Measurements from ENCODE around the gene OMG.
"Not testable (repeated sequence)": the region's sequence is repeated elsewhere in the genome, so short reads cannot be mapped to it uniquely, and the experiment has no call there.

Gene OMG, protein sequence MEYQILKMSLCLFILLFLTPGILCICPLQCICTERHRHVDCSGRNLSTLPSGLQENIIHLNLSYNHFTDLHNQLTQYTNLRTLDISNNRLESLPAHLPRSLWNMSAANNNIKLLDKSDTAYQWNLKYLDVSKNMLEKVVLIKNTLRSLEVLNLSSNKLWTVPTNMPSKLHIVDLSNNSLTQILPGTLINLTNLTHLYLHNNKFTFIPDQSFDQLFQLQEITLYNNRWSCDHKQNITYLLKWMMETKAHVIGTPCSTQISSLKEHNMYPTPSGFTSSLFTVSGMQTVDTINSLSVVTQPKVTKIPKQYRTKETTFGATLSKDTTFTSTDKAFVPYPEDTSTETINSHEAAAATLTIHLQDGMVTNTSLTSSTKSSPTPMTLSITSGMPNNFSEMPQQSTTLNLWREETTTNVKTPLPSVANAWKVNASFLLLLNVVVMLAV

DNA sequence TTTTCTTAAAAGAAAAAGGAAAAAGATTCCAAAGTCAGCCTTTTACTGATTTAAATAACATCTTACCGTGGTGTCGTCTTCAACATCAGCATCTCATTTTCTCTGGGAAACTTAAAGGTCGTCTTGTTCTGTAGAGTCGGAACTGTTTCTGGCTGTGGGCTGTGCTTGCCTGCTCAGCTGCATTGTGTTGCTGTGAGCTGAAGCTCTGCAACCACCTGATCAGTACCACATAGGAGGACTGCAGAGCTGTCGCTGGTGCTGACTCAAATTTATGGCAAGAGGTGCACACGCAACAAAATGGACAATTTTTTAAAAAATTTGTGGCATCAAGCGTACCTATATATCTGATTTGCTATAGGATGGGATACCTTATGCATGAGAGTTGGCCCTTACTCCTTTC is at the start of gene OMG:
TSS of gene OMG (minus strand) at position 150 of the 400 bp plus-strand sequence. CDS start 908 bp downstream, outside the sequence.
- no peak within 1 kb of the TSS for H3K27ac Mint-ChIP-seq
- no peaks in the 10 kb centered on the region for H3K9me3 Mint-ChIP-seq
- no peaks in the 10 kb centered on the region for H3K27me3 Mint-ChIP-seq (ENCODE audit: low read depth)
- no peaks in the 10 kb centered on the region for H3K4me1 Mint-ChIP-seq (ENCODE audit: low read depth)
- H3K4me3 Mint-ChIP-seq: no peak within 1 kb of the TSS
- H3K36me3 Mint-ChIP-seq (ENCODE audit: low read depth): peaks cover 8% of the 10 kb centered on the region

DNA sequence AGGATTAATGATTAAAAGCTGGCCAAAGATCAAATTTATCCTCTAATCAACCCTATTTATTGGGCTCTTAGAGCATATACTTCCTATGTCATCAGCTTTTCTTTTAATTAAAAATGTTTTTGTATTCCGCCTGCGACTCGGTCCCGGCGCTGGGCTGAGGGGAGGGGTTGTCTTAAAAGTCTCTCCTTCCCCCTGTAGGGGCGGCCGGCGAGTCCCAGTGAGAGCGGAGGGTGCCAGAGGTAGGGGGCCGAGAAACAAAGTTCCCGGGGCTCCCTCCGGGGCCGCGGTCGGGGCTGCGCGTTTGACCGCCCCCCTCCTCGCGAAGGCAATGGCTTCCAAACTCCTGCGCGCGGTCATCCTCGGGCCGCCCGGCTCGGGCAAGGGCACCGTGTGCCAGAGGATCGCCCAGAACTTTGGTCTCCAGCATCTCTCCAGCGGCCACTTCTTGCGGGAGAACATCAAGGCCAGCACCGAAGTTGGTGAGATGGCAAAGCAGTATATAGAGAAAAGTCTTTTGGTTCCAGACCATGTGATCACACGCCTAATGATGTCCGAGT is 48.2 kb upstream of the OMG start:
- H3K9me3 Mint-ChIP-seq; H3K27me3 Mint-ChIP-seq (ENCODE audit: low read depth); H3K4me1 Mint-ChIP-seq (ENCODE audit: low read depth); H3K4me3 Mint-ChIP-seq; H3K27ac Mint-ChIP-seq: not testable (repeated sequence)
- peaks cover 13% of the 10 kb centered on the region for H3K36me3 Mint-ChIP-seq (ENCODE audit: low read depth)

DNA sequence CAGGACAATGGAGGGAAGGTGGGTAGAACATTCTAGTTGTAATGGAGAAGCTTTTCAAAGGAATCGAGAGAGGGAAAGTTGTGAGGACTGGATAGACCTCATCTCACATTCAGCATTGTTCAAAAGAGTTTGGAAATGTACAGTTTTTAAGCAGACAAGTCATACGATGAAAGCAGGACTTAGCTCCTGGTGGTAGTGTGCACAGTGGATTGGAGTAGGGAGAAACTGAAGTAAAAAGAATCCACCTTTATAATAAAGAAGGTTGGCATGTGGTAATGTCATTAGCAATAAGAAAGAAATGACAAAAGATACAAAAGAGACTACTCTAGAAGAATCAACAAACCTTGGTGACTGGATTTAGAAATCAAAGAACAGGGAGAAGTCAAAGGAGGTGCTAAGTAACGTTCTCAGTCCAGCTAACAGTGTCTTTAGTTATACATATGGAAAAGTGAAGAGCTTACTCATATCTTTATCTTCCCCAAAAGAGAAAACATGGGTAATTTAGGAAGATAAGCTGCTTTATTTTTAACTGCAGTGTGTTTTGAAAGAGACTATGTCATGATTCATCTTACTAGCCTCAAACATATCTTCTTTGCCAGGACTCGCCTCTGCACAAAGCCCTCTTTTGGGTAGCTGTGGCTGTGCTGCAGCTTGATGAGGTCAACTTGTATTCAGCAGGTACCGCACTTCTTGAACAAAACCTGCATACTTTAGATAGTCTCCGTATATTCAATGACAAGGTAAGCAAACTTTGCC is 43.0 kb upstream of the OMG start:
- no peak overlapping the region for H3K4me3 Mint-ChIP-seq
- peaks cover 2% of the 10 kb centered on the region for H3K4me1 Mint-ChIP-seq (ENCODE audit: low read depth)
- H3K27ac Mint-ChIP-seq: no peak overlapping the region
- H3K36me3 Mint-ChIP-seq (ENCODE audit: low read depth): peaks cover 10% of the 10 kb centered on the region
- no peaks in the 10 kb centered on the region for H3K9me3 Mint-ChIP-seq
- no peaks in the 10 kb centered on the region for H3K27me3 Mint-ChIP-seq (ENCODE audit: low read depth)

DNA sequence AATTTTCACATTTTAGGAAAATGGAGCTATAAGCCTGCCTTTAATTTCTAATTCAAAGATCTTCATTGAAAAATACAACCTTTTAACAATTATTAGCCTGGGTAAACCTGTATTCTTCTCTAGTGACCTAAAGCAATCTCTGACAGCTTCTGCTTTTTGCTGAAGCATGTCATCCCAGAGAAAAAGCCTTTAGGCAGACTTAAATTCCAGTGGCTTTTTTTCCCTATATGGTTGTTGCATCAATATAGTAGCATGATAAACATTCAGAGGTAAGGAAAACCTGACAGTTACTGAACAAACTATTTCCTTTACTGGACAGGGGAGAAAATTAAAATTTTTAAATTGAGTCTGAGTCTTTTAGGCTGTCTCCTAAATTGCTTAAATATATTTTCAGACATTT is 32.2 kb upstream of the OMG start:
- peaks cover 4% of the 10 kb centered on the region for H3K4me1 Mint-ChIP-seq (ENCODE audit: low read depth)
- peaks cover 11% of the 10 kb centered on the region for H3K36me3 Mint-ChIP-seq (ENCODE audit: low read depth)
- no peaks in the 10 kb centered on the region for H3K9me3 Mint-ChIP-seq
- no peak overlapping the region for H3K4me3 Mint-ChIP-seq
- no peak overlapping the region for H3K27ac Mint-ChIP-seq
- no peaks in the 10 kb centered on the region for H3K27me3 Mint-ChIP-seq (ENCODE audit: low read depth)

DNA sequence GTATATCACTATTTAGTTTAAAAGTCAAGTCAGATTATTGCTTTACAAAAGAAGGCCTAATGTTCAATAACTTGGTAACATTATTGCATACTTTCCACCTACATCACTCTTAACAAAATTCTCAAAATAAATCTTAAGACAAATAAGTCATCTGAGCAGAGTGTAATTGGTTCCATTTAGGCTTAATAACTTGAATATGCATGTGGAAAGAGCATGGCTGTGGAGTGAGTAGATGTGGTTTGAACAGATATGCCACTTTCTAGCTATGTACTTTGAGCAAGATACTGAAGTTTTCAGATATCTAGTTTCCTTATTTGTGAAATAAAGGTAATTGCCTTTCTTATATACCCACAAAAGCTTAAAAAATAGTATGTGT is 31.1 kb upstream of the OMG start:
- H3K9me3 Mint-ChIP-seq: no peaks in the 10 kb centered on the region
- H3K36me3 Mint-ChIP-seq (ENCODE audit: low read depth): peaks cover 14% of the 10 kb centered on the region
- H3K27ac Mint-ChIP-seq: no peak overlapping the region
- peaks cover 9% of the 10 kb centered on the region for H3K4me1 Mint-ChIP-seq (ENCODE audit: low read depth)
- H3K27me3 Mint-ChIP-seq (ENCODE audit: low read depth): no peaks in the 10 kb centered on the region
- H3K4me3 Mint-ChIP-seq: no peak overlapping the region

DNA sequence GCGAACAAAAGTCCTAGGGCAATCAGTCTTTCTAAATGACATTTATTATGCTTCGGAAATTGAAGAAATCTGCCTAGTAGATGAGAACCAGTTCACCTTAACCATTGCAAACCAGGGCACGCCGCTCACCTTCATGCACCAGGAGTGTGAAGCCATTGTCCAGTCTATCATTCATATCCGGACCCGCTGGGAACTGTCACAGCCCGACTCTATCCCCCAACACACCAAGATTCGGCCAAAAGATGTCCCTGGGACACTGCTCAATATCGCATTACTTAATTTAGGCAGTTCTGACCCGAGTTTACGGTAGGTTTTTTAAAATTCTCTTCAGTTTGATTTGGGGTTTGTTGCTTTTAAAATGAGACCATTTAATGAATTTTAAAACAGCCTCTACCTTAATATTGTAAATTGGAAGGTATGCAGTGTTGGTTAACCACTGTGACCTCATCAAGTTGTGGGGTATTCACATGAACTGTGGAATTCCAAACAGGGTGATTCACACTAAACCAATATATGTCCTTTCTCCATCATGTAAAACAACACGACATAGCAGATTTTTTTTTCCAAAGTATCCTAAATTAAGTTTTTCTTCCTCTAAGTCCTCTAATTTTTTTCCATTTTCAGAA is 30.6 kb upstream of the OMG start:
- no peaks in the 10 kb centered on the region for H3K9me3 Mint-ChIP-seq
- no peaks in the 10 kb centered on the region for H3K27me3 Mint-ChIP-seq (ENCODE audit: low read depth)
- H3K36me3 Mint-ChIP-seq (ENCODE audit: low read depth): peaks cover 14% of the 10 kb centered on the region
- no peak overlapping the region for H3K27ac Mint-ChIP-seq
- no peak overlapping the region for H3K4me3 Mint-ChIP-seq
- peaks cover 11% of the 10 kb centered on the region for H3K4me1 Mint-ChIP-seq (ENCODE audit: low read depth)

DNA sequence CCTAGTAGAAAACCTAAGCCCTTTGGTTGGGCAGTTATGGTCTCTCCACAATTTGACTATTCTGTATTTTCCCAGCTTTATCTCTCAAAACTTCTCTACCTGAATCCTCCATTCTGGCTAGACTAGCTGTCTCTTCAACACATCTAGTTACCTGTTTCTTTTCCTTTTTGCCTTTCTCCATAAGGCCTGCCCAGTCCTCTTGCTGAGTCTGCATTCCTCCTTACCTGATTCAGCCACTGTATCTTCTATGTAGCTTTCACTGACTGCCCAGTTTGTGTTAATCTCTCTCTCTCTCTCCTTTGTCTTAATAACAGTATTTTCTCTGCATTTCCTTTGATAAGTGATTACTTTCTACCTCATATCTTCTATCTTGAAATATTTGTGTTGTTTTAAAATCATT is 26.5 kb upstream of the OMG start:
- peak overlapping the region; percentile 3 for H3K4me3 Mint-ChIP-seq
- no peaks in the 10 kb centered on the region for H3K9me3 Mint-ChIP-seq
- H3K36me3 Mint-ChIP-seq (ENCODE audit: low read depth): peaks cover 22% of the 10 kb centered on the region
- H3K4me1 Mint-ChIP-seq (ENCODE audit: low read depth): peaks cover 22% of the 10 kb centered on the region
- no peaks in the 10 kb centered on the region for H3K27me3 Mint-ChIP-seq (ENCODE audit: low read depth)
- peak overlapping the region; percentile 60 for H3K27ac Mint-ChIP-seq

DNA sequence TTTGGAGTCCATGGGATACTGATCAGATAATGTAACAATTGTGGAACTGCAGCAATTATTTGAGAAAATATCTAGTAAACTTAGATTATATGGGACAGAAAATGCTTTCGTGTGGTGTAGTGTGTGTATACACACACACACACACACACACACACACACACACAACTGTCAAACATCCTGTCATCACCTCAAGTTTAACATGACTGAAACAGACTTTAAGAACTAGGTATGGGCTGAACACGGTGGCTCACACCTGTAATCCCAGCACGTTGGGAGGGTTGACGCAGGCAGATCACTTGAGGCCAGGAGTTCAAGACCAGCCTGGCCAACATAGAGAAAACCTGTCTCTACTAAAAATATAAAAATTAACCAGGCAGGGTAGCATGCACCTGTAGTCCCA is 24.9 kb upstream of the OMG start:
- Mint-ChIP-seq H3K4me1 (ENCODE audit: low read depth) (peaks cover 24% of the 10 kb centered on the region), H3K36me3 (ENCODE audit: low read depth) (peaks cover 23% of the 10 kb centered on the region), H3K27me3 (ENCODE audit: low read depth) (no peaks in the 10 kb centered on the region), H3K4me3 (peak overlapping the region; percentile 82), H3K9me3 (no peaks in the 10 kb centered on the region), H3K27ac (peak overlapping the region; percentile 92)

DNA sequence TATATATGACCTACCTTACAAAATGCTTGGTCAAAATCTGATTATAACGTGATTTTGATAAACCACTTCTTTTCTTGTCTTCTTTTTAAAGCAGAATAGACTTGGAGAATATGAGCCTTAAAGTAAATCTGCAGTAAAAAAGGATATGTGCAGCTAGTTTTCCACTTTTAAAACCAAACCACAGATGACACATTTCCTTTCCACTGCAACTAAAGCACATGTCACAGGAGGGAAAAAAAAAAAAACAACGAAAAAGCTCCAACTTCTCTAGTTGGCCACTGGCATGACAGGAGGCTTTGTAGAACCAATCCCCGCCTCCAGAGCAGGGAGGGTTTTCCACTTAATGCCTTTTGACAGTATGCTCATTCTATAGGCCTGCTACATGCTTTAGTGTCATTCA is 24.4 kb upstream of the OMG start, which contains the start of gene EVI2A:
TSS of gene EVI2A (minus strand) at position 142 of the 400 bp plus-strand sequence. CDS start 2,609 bp downstream, outside the sequence.
- Mint-ChIP-seq H3K4me1 (ENCODE audit: low read depth) (peaks cover 28% of the 10 kb centered on the region), H3K36me3 (ENCODE audit: low read depth) (peaks cover 26% of the 10 kb centered on the region), H3K27ac (peak within 1 kb of the TSS; percentile 92), H3K9me3 (no peaks in the 10 kb centered on the region), H3K4me3 (peak within 1 kb of the TSS; percentile 82), H3K27me3 (ENCODE audit: low read depth) (no peaks in the 10 kb centered on the region)

DNA sequence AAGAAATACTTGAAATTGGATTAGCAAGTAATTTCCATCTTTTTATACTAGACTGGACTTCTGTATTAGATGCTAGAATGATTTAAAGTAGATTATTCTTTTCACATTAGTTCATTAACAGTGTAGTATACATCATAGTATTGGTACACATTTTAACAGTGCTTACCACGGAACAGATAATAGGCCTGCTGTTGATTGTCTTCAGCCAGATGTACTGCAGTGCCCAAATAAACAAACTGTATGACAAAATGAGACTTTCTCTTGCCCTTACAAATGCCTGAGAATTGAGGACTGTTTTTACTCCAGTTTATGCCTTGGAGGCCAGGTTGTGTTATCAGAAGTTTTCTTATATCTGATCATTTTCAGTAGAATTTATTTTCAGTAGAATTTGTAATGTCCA is 23.8 kb upstream of the OMG start:
- H3K27me3 Mint-ChIP-seq (ENCODE audit: low read depth): no peaks in the 10 kb centered on the region
- H3K4me3 Mint-ChIP-seq: peak overlapping the region; percentile 82
- H3K27ac Mint-ChIP-seq: peak overlapping the region; percentile 92
- no peaks in the 10 kb centered on the region for H3K9me3 Mint-ChIP-seq
- H3K4me1 Mint-ChIP-seq (ENCODE audit: low read depth): peaks cover 34% of the 10 kb centered on the region
- H3K36me3 Mint-ChIP-seq (ENCODE audit: low read depth): peaks cover 26% of the 10 kb centered on the region

DNA sequence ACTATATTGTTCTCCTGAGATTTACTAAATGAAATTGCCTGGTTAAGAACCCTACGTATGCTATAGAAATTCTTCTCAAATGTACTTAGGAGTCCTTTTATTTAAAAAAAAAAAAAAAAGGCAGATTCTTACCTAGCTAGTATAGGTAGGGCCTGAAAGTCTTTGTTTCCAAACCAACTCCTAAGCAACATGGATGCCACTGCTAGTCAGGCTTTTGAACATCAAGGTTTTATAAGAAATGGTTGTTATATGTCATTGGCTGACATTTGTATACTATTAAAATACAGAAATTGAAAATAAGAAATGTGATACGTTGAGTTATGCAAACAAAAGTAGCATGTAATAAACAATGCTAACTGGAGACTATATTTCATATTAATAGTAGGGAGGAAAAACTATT is 23.2 kb upstream of the OMG start:
- Mint-ChIP-seq H3K27me3 (ENCODE audit: low read depth) (no peaks in the 10 kb centered on the region), H3K36me3 (ENCODE audit: low read depth) (peaks cover 26% of the 10 kb centered on the region), H3K4me3 (peak overlapping the region; percentile 82), H3K4me1 (ENCODE audit: low read depth) (peaks cover 37% of the 10 kb centered on the region), H3K27ac (peak overlapping the region; percentile 92), H3K9me3 (no peaks in the 10 kb centered on the region)

DNA sequence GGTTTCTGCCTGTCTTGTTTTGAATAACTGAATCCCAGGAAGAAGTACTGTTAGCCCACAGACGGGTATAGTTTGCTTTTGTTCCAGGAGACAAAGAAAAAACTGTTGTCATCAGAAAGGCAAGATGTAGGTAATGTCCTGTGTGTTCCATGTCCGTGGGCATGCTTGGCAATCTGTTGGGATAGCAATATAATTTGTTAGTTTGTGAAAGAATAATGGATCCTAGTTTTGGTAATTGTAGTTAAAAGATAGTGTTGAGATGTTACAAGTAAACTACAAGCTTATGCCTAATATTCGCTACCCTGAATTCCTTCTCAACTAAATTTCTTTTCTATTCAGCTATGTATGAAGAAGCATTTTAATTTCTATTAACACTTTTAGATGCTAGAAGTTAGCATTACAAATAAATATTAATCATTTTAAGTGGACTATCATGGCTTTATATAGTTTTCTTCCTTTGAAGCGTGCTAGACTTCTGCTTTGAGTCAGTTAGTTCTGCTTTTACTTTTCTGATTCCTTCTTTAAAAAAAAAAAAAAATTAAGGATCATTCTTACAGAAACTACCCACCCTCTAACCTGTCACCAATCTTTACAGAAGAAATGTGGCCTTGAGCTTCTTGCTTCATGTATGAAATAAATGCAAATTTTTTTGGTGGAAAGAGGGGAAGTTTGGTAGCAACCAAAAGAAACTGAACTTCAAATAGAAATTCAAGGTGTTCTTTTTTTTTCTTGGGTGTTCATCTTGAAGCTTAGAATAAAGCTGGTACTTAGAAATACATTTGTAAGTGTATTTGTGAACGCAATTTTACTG is 22.0 kb upstream of the OMG start:
- Mint-ChIP-seq H3K27ac (peak overlapping the region; percentile 92), H3K27me3 (ENCODE audit: low read depth) (no peaks in the 10 kb centered on the region), H3K4me1 (ENCODE audit: low read depth) (peaks cover 46% of the 10 kb centered on the region), H3K4me3 (peak overlapping the region; percentile 82), H3K9me3 (no peaks in the 10 kb centered on the region), H3K36me3 (ENCODE audit: low read depth) (peaks cover 29% of the 10 kb centered on the region)

DNA sequence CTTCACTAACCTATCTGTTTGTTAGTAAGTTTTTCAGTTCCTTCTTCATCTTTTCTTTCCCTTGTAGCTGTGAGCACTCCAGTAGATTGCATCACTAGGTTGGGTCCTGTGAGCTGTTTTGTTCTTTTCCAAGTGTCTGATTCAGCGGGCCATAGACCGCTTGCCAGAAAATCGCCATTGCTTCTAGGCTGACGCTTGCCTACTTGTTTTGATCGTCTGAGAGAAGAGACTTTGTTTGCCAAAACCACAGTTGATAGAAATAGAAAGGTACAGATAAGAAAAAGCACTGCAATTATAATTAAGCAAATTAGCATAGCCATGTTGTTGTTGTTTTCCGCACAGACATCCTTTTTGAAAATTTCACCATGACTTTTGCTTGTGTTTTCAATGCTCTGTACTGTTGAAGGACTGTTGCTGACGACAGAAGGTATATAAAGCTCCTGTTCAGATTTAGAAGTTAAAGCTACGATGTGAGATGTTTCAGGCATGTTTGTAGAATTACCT is 21.3 kb upstream of the OMG start:
- peaks cover 27% of the 10 kb centered on the region for H3K36me3 Mint-ChIP-seq (ENCODE audit: low read depth)

DNA sequence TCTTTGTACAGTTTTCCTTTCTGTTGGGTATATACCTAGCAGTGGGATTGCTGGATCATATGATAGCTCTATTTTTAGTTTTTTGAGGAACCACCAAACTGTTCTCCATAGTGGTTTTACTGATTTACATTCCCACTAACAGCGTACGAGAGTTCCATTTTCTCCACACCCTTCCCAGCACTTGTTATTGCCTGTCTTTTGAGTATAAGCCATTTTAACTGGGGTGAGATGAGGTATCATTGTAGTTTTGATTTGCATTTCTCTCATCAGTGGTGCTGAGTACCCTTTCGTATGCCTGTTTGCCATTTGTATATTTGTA is 17.7 kb upstream of the OMG start:
- H3K36me3 Mint-ChIP-seq (ENCODE audit: low read depth): peaks cover 32% of the 10 kb centered on the region
- peaks cover 46% of the 10 kb centered on the region for H3K4me1 Mint-ChIP-seq (ENCODE audit: low read depth)
- H3K4me3 Mint-ChIP-seq: peak overlapping the region; percentile 36
- peak overlapping the region; percentile 83 for H3K27ac Mint-ChIP-seq
- H3K9me3 Mint-ChIP-seq: no peaks in the 10 kb centered on the region
- H3K27me3 Mint-ChIP-seq (ENCODE audit: low read depth): no peaks in the 10 kb centered on the region

More for the DNA sequence above, 21.3 kb upstream of the OMG start:
- peaks cover 43% of the 10 kb centered on the region for H3K4me1 Mint-ChIP-seq (ENCODE audit: low read depth)
- H3K4me3 Mint-ChIP-seq: peak overlapping the region; percentile 82
- no peaks in the 10 kb centered on the region for H3K9me3 Mint-ChIP-seq
- H3K27me3 Mint-ChIP-seq (ENCODE audit: low read depth): no peaks in the 10 kb centered on the region
- H3K27ac Mint-ChIP-seq: peak overlapping the region; percentile 92
